Activated CD8-positive, alpha-beta memory T cell treated with anti-CD3 and anti-CD28 coated beads, Interleukin-2, amount 50 U/mL, for 48 hours (primary cell): Measurements from ENCODE around the gene CYP11A1.

Experiments used
- DNase-seq: peaks from one replicate; pipeline ENCODE4 v3.0.0-alpha.2; 2020

Gene CYP11A1

GRCh38 chr15:74318376-74319137 lies 48.9 kb downstream of the CYP11A1 start:
- no peak for DNase-seq

- DNase-seq: no peak
Observed at GRCh38 chr15:74317820-74318375, 49.5 kb downstream of the CYP11A1 start.

GRCh38 chr15:74316141-74316540 lies 51.3 kb downstream of the CYP11A1 start:
- no peak for DNase-seq

DNA sequence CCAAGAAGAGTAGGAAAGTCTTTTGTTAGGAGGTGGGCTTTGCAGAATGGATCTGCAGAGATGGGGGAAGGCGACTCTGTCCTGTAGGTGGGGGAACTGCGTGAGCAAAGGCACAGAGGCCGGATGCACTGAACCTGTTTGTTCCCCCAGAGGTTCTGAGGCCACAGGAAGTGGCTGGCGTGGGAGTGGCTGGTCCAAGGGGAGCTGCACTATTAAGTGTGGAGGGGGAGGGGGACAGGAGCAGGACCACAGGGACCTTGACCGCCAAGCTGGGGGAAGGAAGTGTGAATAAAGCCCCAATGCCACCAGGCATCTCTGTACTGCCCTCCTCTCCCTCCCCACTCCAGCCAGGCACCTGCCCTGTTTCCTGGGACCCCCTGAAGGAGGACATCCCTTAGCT lies 51.8 kb downstream of the CYP11A1 start:
- DNase-seq: peak; percentile 67

DNA sequence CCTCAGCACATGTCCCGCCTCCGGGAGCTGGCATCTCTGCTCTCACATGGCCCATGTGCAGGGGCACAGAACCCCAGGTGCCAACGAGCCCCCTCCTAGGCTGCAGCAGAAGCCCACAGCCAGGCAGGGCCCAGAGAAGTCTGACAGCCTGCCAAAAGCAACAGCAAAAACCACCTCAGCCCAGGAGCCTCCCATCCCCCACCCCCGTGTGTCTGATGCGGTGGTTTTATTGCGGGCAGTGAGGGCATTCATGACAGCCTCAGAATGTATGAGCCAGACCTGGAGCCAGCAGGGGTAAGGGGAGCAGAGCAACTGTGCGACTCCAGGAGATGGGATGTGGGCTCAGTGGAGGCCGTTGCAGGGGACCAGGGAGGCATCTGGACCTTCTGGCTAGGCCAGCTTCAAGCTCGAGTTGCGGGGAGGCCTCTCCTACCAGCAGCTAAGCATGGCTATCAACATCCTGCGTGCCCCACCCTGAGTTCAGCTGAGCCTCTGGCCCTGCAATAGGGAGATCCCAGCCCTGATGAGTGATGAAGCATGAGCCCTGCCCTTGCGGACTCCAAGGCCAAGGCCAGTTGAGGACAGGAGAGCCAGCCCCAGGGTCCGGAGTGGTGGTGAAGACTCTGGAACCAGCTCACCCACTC lies 52.5 kb downstream of the CYP11A1 start:
- DNase-seq: peak; percentile 76

GRCh38 chr15:74313889-74314288 lies 53.6 kb downstream of the CYP11A1 start:
- no peak for DNase-seq

GRCh38 chr15:74312445-74313007 lies 54.9 kb downstream of the CYP11A1 start:
- no peak for DNase-seq

DNA sequence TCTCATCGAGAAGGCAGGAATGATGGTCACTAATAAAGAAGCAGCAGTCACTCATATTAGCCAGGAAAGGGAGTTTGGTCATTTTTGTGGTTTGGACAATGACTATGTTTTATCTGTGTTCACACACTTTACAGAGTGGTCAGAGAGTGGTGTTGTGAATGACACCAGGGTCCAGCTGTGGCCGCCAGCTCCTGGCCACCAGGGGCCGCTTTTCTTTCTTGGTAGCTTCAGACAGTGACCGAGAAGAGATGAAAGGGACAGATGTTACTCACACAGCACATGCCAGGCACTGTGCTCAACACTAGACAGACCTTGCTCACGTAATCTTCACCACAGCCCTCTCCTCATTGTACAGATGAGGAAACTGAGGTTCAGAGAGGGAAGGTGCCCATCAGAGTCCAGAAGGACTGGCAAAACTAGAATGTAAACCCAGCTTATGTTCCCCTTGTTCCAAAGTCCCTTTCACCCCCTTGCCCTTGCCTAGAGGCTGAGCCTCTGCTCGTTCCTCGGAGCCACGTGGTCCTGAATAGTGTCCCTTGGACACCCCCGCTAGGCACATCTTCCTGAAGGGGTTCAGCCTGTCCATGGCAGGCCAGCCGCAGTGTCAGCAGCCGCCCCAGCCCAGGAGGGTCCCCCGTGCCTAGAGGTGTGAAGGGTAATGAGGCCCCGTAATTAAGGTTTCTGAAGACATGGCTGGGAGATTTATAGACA lies 55.6 kb downstream of the CYP11A1 start:
- DNase-seq: no peak

DNA sequence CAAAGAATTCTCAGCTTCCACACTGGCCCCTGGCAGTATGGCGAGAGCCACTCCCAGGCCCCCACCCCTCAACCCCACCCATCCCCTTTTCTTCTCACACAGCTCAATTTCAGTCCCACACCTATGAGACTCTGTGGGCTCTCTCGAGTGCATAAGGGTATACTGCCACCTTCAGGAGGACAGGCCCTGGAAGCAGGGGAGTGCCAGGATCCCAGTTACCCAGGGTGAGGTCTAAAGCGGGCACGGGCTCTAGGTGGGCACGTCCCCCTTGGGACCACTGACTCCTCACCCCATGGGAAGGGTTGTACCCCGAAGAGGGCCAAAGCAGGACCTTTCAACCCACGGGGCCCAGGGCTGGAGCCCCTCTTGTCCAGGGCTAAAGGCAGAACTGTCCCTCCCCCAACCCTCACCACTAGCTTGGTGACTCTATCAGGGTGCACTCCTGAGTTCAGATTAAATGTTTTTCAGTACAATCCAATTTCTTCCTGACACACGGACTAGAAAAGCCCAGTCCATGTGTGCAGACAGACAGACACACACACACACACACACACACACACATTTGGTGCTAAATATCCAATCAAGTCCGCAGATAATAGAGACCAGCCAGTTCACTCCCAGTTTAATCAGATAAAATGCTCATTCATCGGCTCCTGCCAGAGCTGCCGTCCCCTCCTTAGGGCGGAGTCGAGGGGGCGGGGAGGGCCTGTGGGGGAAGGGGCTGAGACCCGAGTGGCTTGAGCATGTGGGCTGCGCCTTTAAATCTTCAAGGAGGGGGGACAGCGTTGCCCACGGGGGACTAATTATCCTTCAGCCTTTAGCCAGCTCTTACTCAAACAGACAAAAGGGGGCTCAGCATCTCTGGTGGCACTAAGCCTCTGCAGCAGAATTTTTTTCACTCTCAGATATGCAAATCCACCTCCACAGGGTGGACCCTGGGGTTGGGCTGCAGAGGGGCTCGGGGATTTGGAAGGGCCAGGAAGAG lies 59.3 kb downstream of the CYP11A1 start:
- no peak for DNase-seq

DNA sequence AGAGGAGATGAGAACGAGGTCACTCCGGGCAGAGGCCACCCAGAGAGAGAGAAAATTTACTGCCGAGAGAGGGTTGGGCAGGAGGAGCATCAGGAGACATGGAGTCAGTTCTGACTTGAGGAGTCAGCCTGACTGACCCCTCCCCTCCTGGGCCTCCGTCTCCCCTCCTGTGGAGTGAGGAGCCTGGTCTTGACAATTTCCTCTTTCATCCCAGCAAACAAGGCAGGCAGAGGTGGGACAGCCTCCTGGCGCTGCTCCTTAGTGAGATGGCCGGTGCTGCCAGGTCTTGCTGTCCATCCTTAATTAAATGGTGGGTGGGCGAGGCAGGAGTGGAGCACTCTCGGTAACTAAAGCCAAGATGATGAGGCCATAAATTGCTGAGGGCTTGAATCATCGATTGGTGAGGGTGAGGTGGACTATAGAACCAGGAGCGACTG lies 60.6 kb downstream of the CYP11A1 start:
- DNase-seq: no peak

DNA sequence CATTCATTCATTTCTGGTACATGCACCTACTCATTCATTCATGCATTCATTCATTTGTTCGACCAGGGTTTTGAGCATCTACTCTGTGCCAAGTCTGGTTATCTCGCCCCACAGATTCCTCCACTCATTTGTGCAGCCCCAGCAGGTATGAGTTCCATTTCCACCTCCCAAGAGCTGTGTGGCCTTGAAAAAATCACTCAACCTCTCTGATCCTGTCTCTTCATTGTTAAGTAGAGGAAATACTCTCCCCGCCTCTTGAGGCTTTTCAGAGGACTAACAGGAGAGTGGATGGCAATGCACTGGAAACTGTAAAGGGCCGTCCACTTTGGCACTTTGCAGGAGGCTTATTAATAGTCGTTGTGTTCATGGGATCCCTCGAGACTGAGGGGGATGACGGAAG lies 61.8 kb downstream of the CYP11A1 start:
- DNase-seq: no peak

DNA sequence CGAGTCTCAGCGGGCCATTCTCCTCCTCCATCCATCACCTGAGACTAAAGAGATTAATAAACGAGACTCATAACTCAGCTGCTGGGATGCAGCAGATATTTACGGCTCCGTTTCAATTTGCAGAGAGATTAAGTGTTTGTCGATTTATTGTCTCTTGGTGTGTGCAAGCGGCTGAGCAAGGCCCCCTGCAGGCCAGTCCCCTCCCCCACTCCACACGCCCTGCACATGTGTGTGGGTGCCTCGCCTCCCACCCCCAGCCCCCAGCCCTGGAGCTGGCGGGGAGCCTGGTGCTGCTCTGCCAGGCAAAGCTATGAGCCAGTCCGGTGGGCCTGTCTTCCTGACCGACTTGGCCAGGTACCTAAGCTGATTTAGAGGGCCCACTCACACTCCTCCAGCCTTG lies 63.0 kb downstream of the CYP11A1 start:
- DNase-seq: no peak

DNA sequence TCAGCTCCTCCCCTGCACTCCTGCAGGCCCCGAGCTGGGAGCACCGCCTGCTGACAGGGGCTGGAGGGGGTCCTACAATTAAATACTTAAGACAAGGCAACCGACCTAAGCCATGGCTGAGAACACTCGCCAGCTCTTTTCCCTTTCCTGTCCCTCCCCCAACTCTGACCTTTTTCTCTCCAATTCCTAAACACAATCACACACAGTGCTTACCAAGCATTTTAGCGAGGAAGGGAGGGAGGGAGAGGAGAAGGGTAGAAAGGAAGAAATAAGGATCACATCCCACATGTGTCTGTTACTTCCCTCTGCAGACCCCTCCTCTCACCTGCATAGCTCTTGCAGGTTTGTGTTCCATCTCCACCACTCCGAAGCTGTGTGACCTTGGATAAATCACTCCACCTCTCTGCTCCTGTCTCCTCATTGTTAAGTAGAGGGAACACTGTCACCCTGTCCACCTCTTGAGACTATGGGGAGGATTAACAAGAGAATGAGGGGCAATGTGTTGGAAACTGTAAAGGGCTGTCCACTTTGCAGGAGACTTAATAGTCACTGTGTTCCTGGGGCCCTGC lies 63.6 kb downstream of the CYP11A1 start:
- DNase-seq: no peak

DNA sequence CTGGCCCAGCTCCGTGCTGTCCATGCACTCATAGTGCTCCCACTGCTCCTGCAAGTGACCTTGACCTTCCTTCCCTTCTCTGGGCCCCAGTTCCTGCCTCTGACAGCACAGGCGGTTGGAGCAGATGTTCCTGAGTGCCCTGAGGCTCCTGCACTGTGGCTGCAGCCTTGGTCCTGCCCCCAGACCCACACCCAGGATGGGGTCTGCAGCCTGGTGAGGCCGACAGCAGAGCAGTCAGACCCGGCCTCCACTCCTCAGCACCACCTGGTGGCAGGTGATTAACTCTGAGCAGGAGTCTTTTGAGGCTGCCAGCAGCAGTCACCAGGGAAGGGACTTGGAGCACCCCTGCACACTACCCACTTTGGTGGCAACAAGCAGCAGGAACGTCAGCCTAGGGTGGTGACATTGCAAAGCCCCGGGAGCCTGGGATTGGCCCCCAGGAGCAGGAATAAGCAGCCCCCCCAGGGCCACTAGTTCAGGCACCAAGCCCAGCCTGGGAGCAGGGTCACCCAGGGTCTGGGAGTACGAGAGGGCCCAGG lies 64.6 kb downstream of the CYP11A1 start:
- peak; percentile 70 for DNase-seq

- no peak for DNase-seq
Observed at GRCh38 chr15:74301583-74302361, 65.7 kb downstream of the CYP11A1 start.

GRCh38 chr15:74300057-74300795 lies 67.2 kb downstream of the CYP11A1 start:
- DNase-seq: no peak

- no peak for DNase-seq
Observed at GRCh38 chr15:74297887-74298286, 69.6 kb downstream of the CYP11A1 start.

DNA sequence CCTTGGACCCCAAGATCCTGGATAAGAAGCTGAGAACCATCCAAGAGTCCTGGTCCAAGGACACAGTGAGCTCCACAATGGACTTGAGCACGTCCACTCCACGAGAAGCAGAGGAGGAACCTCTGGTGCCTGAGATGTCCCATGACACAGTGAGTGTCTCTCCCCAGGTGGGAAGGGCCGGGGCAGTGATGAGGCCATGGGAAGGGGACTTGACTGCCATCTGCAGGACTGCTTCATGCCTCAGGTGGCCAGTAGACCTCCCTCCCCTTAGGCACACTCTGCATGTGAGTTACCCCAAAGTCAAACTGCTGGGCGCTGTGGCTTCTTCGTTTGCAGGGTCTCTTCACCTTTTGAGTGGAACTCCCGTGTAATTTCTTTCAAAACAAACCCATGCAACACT lies 71.6 kb downstream of the CYP11A1 start:
- no peak for DNase-seq

DNA sequence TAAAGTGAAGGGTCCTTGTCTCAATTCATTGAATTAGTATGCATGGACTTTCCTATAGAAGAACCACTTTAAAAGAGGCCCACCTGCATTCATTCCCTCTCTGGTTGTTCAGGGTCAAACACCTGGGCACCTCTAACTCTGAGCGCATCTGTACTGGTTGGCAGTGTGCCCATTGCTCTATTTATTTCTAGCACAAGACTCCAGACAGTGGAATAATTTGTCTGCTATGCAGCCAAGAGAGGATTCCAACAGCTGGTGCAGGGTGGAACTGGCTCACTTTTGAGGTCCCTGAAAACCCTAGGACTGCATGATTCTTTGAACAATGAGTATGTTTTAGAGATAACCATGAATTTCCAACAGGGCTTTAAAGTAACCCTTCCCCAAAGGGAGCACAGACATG lies 73.4 kb downstream of the CYP11A1 start:
- DNase-seq: no peak
